Skeletal muscle tissue (tissue), 4 donors: ENCODE results near the gene LDLRAD3. TPM values are rescaled to one million over a fixed set of nuclear protein-coding genes. Genes with fewer than 3 reads are reported as not detected.

Source experiments
- H3K27ac ChIP-seq: one replicate; pipeline ENCODE4 v1.7.0; 2013; ENCODE audit warnings: mild to moderate bottlenecking, low read depth, low read length, inconsistent platforms
- H3K27me3 ChIP-seq, 3 donors: one replicate each; pipeline ENCODE4 v1.7.0; 2013; ENCODE audit warnings: low read length in 3 of 3; ENCODE audit not compliant: control insufficient read depth in 3 of 3, insufficient read depth in 3 of 3
- H3K36me3 ChIP-seq, 3 donors: one replicate each; pipeline ENCODE4 v1.7.0; 2013; ENCODE audit warnings: low read length in 3 of 3; ENCODE audit not compliant: control insufficient read depth in 3 of 3, insufficient read depth in 3 of 3
- H3K4me1 ChIP-seq, 3 donors: one replicate each; pipeline ENCODE4 v1.7.0; 2013; ENCODE audit warnings: low read length in 3 of 3, mild to moderate bottlenecking in 3 of 3; ENCODE audit not compliant: control insufficient read depth in 3 of 3, insufficient read depth in 3 of 3
- H3K4me3 ChIP-seq, 3 donors: one replicate each; pipeline ENCODE4 v1.7.0; 2013; ENCODE audit warnings: low read length in 3 of 3
- H3K9ac ChIP-seq, 3 donors: one replicate each; pipeline ENCODE4 v1.7.0; 2013; ENCODE audit warnings: low read length in 3 of 3, mild to moderate bottlenecking in 3 of 3, moderate library complexity in 2 of 3, low read depth in 1 of 3
- H3K9me3 ChIP-seq, 3 donors: one replicate each; pipeline ENCODE4 v1.7.0; 2013; ENCODE audit warnings: low read length in 3 of 3; ENCODE audit not compliant: control insufficient read depth in 3 of 3
- total RNA-seq: library from RNA; depleted of rRNA; stranded (reverse); fragments of >200 nt; gene quantifications from one replicate; pipeline ENCODE4 v1.2.3, GENCODE V29; 2014
- donor health status: Osteomylitis.

Gene LDLRAD3
- total RNA-seq, 1 donor from 2014 or later: 39.1 TPM

DNA sequence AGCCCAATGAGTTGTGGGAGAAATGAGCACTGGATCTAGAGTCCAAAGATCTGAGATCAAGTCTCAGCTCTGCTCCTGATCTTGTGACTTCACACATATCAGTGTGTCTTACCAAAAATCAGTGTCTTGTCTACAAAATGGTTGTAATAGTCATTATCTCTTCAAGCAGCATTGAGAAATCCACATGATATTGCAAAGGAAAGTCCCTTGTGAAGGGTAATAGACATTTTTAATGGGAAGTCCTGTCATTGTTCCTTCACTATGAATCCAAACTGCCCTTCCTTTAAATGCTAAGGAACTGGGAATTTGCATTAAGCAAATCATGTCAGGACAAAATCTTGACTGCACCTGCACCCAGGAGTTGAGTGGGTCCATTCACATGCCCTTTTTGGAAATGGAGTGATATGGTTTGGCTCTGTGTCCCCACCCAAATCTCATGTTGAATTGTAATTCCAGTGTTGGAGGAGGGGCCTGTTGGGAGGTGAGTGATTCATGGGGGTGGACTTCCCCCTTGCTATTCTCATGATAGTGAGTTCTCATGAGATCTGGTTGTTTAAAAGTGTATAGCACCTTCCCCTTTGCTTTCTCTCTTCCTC, 294.3 kb downstream of the LDLRAD3 start:
- no peak overlapping the region for H3K27ac ChIP-seq
- no peaks in the 10 kb centered on the region for H3K36me3 ChIP-seq
- H3K4me3 ChIP-seq: no peak overlapping the region
- no peaks in the 10 kb centered on the region for H3K9me3 ChIP-seq
- H3K4me1 ChIP-seq: no peaks in the 10 kb centered on the region
- H3K9ac ChIP-seq: no peak overlapping the region
- no peaks in the 10 kb centered on the region for H3K27me3 ChIP-seq

DNA sequence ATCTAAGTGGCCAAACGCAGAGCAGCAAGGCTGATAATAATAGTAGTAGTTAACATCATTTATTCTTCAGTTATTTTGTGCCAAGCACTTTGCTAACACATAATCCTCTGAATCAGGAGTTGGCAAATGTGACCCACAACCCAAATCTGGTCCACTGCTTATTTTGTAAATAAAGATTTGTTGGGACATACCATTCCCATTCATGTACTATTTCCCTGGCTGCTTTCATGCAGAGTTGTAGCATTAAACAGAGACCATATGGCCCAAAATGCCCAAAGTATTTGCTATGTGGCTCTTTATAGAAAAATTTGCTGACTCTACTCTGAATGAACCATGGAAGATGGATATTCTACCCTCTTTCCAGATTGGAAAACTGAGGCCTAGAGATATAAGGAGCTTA, 295.0 kb downstream of the LDLRAD3 start:
- Histone ChIP-seq H3K9me3 (no peaks in the 10 kb centered on the region), H3K9ac (no peak overlapping the region), H3K27ac (no peak overlapping the region), H3K4me1 (no peaks in the 10 kb centered on the region), H3K27me3 (no peaks in the 10 kb centered on the region), H3K36me3 (no peaks in the 10 kb centered on the region), H3K4me3 (no peak overlapping the region)

DNA sequence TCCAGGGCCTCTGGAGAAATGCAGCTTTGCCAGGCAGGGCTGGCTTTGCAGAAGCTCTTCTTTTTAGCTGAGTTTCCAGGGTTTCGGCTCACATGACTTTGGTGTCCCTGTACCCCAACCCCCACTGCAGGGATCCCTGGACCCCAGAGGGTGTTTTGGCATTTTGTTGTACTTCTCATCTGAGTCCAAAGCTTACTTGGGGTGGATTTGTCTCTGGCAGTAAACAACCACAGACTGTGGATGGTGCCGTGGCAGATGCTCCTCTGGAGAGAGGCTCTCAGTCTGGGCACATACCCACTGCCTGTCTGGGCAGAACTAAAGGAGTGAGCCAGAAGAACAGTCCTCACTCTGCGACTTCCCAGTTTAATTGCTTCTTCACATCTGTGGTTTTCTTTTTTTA, 295.8 kb downstream of the LDLRAD3 start:
- Histone ChIP-seq H3K4me1 (no peaks in the 10 kb centered on the region), H3K27me3 (no peaks in the 10 kb centered on the region)

DNA sequence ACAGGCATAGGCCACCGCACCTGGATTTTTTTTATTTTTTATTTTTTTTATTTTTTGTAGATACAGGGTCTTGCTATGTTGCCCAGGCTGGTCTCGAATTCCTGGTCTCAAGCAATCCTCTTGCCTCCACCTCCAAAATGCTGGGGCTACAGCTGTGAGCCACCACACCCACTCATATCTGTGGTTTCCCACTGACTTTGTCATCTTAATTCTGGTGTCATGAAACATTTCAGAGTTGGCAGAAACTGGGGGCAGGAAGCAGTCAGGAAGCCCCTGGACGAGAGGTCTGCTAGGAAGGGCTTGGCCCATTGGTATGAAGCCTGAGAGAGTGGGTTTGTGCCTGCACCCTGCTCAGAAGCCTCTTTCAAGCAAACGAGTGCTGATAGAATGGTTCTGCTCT, 296.3 kb downstream of the LDLRAD3 start:
- Histone ChIP-seq H3K36me3 (no peaks in the 10 kb centered on the region), H3K27me3 (no peaks in the 10 kb centered on the region), H3K9me3 (no peaks in the 10 kb centered on the region), H3K9ac (no peak overlapping the region), H3K27ac (no peak overlapping the region), H3K4me3 (no peak overlapping the region), H3K4me1 (no peaks in the 10 kb centered on the region)

More for the DNA sequence above, 295.8 kb downstream of the LDLRAD3 start:
- H3K9ac ChIP-seq: no peak overlapping the region
- no peak overlapping the region for H3K4me3 ChIP-seq
- no peaks in the 10 kb centered on the region for H3K36me3 ChIP-seq
- H3K9me3 ChIP-seq: no peaks in the 10 kb centered on the region
- H3K27ac ChIP-seq: no peak overlapping the region

DNA sequence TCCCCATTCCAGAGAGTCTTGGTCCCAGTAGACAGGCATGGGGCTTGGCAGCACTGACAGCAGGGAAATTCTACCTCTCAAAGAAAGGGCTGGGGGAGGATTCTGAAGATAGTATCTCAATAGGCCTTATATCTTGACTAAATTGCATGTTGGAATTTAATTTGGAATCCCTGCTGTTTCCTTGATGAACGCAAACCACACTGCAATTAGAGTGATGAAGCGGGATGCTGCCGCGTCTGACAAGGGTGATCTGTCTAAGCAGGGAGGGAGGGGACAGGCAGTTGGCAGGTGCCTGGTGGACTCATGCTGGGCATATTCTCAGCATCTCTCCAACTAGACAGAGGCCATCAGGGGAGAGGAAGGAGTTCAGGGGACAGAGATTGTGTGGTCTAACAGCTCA, 296.9 kb downstream of the LDLRAD3 start:
- H3K27ac ChIP-seq: no peak overlapping the region
- H3K4me1 ChIP-seq: no peaks in the 10 kb centered on the region
- H3K4me3 ChIP-seq: no peak overlapping the region
- no peaks in the 10 kb centered on the region for H3K27me3 ChIP-seq
- no peak overlapping the region for H3K9ac ChIP-seq
- H3K36me3 ChIP-seq: no peaks in the 10 kb centered on the region
- H3K9me3 ChIP-seq: no peaks in the 10 kb centered on the region

DNA sequence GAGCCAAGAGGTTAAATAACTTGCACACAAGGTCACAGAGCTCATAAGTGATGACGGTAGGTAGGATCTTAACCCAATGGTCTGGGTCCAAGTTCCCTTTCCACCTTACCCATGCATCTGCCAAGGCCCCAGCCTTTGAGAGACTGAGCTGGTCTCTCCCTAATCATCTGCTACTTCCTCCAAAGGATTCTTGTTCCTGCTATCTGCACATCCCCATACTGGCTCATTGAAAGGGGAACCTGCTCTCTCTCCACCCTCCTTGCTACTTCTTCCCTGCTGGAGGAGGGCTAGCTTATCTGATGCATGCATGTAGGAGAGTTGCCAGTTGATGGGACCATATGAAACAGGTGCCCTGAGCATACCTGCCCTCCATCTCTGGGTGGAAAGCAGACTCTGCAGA, 297.6 kb downstream of the LDLRAD3 start:
- Histone ChIP-seq H3K9ac (no peak overlapping the region), H3K27me3 (peaks cover 0 to 2% (median 0%) of the 10 kb centered on the region in 3 donors)

DNA sequence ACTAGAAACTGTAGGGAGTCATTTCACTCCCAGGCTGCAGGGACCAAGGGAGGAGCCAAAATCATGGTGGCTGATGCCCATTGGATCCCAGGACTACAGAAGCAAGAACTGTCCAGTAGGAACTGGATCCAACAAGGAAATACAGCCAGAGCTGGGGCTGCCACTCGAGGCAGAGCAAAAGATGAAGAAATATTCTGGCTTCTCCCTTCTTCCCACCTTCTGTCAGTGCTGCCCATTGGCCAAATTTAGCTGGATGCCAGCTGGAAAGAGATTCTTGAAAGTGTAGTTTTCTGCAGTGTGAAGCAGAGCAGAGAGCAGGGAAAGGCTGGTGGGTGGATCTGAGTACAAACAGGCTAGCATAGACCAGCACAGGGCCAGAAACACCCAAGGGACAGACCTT, 299.8 kb downstream of the LDLRAD3 start:
- Histone ChIP-seq H3K4me1 (no peaks in the 10 kb centered on the region), H3K27me3 (peaks cover 0 to 3% (median 0%) of the 10 kb centered on the region in 3 donors), H3K27ac (no peak overlapping the region), H3K9ac (no peak overlapping the region), H3K36me3 (no peaks in the 10 kb centered on the region), H3K4me3 (no peak overlapping the region), H3K9me3 (no peaks in the 10 kb centered on the region)

More for the DNA sequence above, 297.6 kb downstream of the LDLRAD3 start:
- Histone ChIP-seq H3K27ac (no peak overlapping the region), H3K4me1 (no peaks in the 10 kb centered on the region), H3K4me3 (no peak overlapping the region), H3K9me3 (no peaks in the 10 kb centered on the region), H3K36me3 (no peaks in the 10 kb centered on the region)

DNA sequence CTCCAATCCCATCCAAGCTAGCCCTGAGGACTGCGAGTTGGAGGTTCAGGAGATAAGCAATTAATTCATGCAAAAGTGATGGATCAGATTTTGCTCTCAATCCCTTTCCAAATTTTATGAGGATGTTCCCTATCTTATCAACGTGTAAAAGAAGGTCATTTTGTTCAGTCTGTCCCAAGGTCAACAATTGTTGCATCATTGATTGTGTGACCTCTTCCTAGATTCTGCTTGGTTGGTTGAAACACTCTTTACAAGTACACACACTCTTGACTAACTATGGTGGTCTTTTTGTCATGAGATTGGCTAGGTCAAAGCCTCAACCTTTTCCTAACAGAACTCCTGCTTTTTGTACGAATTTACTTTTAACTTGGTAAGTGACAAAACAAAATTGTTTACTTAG, 303.6 kb downstream of the LDLRAD3 start:
- Histone ChIP-seq H3K4me3 (no peak overlapping the region), H3K27ac (no peak overlapping the region), H3K27me3 (peaks cover 0 to 3% (median 0%) of the 10 kb centered on the region in 3 donors), H3K9ac (no peak overlapping the region), H3K4me1 (no peaks in the 10 kb centered on the region), H3K36me3 (no peaks in the 10 kb centered on the region), H3K9me3 (peaks cover 0 to 6% (median 3%) of the 10 kb centered on the region in 3 donors)

DNA sequence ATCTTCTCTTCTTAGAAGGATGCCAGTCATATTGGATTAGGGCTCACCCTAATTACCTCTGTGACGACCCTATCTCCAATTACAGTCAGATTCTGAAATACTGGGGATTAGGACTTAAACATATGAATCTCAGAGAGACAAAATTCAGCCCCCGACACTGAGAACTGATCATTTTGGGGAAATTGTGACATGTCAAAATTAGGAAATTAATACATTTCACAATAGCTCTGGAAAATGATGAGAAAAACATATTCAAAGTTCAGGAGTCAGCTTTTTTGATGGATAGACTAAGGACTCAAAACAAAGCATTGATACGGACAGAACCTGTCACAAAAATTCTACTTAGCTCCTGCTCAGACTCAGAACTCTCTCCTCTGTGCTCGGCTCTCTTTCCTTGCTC, 304.6 kb downstream of the LDLRAD3 start:
- peaks cover 0 to 3% (median 0%) of the 10 kb centered on the region in 3 donors for H3K27me3 ChIP-seq
- H3K4me3 ChIP-seq: no peak overlapping the region
- no peaks in the 10 kb centered on the region for H3K4me1 ChIP-seq
- no peak overlapping the region for H3K27ac ChIP-seq
- no peaks in the 10 kb centered on the region for H3K36me3 ChIP-seq
- no peak overlapping the region for H3K9ac ChIP-seq
- H3K9me3 ChIP-seq: peaks cover 0 to 6% (median 3%) of the 10 kb centered on the region in 3 donors

DNA sequence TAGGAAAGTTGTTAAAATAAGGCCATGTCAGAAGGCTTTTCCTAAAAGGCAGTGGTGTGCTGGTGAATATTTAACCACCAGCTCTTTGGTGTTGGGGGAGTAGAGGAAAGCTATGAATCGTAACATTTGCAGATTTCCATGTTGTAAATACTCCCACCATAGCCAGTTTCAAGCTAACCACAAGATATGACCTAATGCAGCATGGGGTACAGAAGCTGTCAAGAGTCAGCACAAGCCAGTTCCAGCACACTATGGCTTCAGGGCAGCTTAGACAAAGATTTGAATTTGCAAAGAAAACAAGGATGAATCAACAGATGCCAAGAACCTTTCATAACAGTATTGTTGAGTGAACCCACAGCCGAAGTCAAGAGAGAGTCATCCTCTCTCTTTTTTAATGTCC, 305.4 kb downstream of the LDLRAD3 start:
- Histone ChIP-seq H3K27ac (no peak overlapping the region), H3K36me3 (no peaks in the 10 kb centered on the region)

More for the DNA sequence above, 305.4 kb downstream of the LDLRAD3 start:
- Histone ChIP-seq H3K4me3 (no peak overlapping the region), H3K9ac (no peak overlapping the region), H3K9me3 (peaks cover 0 to 6% (median 3%) of the 10 kb centered on the region in 3 donors), H3K27me3 (peaks cover 0 to 3% (median 0%) of the 10 kb centered on the region in 3 donors), H3K4me1 (no peaks in the 10 kb centered on the region)
